Body of pancreas (tissue), 4 donors: ENCODE results near the gene APLNR.

ENCODE experiments used
- CTCF ChIP-seq, 7 experiments: fragments of 450-650 bp in 4 of 7; fragments of 200-600 bp in 3 of 7; sonication (generic) in 3 of 7; IDR thresholded peaks; one replicate each; pipeline ENCODE4 v1.5.1; 2016 to 2019; ENCODE audit warnings: antibody characterized with exemption in 7 of 7
- POLR2A ChIP-seq, 3 donors: fragments of 450-650 bp; IDR thresholded peaks; one replicate each; pipeline ENCODE4 v1.6.1; 2016; ENCODE audit warnings: antibody characterized with exemption in 3 of 3, mild to moderate bottlenecking in 2 of 3

- TF ChIP-seq CTCF (IDR thresholded peaks at IDR 0.05): no peak
- no peak for TF ChIP-seq POLR2A (IDR thresholded peaks at IDR 0.05)
Measured at GRCh38 chr11:57214494-57214893, 22.6 kb downstream of the APLNR start.
